ENCODE data around the gene MBOAT7.

MBOAT7 gene

DNA sequence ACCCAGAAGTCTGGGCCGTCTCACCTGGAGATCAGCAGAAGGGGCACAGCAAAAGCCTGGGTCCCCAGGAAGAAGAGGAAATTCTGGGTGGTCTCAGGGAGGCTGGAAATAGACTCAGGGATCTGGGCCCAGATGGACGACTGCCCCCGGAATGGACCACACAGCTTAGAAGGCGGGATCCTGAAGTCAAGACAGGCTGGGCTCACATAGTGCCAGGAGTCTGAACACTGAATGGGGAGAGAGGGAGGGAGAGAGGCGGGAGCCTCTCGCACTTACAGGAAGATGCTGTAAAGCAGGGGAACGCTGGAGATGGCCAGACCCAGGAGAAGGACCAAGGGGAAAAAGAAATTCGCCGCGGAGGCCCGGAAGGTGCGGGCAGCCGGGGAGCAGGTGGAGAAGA is 28.5 kb downstream of the MBOAT7 start:
- no peak for DNase-seq

DNA sequence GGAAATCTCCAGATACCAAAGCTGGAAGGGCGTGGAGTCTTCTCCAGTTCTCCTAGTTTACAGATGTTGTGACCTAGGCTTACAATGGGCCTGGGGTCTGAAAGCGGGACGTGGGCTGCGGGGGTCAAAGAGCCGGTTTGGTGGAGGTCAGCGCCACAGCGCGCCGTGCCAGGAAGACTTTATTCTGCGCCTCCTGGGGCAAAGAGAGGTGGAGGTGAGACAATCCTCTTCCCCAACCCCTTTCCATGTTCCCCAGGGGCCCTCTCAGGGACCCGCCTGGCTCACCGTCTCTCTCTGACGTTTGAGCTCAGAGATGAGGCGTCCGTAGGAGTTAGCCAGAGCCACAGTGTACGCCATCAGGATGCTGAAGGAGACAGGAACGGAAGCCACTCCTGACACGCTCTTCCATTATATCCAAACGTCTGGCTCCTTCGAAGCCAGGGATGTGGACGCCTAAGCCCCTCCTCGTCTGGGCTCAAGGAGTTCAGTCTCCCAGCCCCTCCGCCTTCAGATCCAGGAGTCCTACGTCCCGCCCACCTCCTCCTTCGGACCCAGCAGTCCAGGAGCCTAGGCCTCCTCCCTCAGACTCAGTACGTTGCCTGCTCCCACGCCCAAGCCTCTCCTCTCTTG is 29.1 kb downstream of the MBOAT7 start:
- DNase-seq, result no peak

DNA sequence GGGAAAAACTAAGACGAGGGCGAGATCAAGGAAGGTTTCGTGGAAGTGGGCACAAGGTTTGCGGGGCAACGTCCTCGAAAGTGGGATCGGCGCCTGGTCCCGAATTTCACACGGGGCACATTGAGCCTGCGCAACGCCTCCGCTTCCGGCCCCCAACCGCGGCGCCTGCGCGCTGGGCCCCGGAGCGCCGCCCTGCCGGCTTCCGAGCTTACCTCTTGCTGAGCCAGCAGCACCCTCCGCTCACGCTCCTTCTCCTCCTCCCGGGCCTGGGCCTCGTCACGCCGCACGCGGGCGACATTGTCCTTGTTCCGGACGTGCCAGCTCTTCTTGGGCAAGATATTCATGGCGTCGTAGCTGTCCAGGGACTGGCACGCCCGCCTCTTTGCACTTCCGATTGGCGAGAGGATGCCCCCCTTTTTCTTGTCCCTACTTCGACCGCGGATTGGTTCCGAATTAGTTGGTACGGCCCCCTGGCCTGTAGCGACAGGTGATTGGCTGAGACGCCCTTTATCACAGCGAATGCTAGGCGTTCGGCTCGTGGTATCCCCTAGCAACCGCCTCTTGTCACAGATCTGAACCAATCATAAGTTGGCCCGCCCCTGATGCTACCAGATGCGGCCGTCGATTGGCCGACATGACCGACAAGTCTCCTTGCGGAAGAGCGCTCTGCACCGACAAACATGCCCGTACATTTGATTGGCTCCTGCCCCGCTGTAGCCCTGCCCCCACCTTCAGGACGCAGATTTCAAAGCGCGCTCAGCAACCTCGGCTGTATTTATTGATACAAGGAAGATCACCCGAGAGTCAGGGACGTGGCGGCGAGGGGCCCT is 29.8 kb downstream of the MBOAT7 start, which contains the start of gene LENG1:
Gene LENG1 (minus strand): TSS at position 370 of the 830 bp plus-strand sequence. CDS start 26 bp downstream, at position 344.
- DNase-seq, result peak; percentile 92

DNA sequence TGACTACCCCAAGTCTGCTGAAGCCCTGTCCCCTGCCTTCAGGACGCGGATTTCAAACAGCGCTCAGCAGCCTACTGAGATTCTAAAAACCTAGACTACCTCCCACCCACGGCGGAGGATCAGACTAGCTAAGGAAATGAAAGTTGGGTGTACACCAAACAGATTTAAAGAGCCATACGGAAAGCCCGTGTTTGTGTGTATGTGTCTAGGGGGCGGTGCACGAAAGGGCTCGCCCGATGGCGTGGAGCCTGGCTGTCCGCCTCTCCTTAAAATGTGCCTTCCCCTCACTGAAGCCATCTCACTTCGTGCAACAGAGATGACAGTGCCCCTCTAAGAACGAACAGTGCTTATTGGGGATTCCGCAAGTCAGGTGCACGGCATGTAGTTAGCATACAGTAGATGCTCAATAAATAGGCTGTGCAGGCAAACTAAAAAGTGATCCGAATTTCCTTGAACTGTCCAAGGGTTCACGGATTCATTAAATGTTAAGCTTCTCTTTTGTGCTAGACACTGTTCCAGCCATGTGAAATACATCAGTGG is 30.5 kb downstream of the MBOAT7 start:
- DNase-seq, result no peak

DNA sequence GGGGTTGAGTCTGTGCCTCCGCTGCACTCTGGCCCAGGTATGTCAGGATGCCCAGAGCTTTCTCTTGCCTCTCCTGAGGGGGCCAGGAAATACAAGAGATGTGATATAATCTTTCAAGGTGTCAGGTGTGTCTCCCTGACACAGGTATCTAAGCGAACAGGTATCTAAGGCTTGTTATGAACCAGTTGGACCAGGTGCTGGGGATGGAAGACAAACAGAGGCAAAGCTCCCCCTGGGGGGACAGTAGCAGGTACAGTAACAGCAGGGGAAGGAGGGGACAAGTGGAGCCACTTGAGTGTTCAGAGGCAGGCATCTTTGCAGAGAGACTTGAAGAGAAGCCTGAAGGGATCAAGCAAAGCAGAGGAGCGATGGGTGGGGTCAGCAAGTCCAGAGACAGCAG is 32.4 kb downstream of the MBOAT7 start:
- no peak for DNase-seq

DNA sequence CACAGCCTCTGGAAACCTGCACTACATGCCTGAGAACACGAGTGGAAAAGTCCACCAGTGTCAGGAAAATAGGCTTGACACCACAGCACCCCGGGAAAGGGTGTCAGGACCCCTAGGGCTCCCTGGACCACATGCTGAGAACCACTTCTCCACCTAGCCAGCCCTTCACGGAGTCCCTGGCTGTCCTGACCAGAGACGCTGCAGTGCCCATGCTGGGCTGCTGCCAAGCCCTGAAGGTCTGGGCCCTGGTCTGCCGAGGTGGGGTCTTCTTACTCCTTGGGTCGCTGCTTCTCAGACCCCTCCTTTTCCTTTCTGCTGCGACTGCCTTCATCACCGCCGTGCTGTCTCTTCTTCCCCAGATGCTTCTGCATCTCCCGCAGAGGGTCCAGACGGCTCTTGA is 32.9 kb downstream of the MBOAT7 start:
- no peak for DNase-seq

DNA sequence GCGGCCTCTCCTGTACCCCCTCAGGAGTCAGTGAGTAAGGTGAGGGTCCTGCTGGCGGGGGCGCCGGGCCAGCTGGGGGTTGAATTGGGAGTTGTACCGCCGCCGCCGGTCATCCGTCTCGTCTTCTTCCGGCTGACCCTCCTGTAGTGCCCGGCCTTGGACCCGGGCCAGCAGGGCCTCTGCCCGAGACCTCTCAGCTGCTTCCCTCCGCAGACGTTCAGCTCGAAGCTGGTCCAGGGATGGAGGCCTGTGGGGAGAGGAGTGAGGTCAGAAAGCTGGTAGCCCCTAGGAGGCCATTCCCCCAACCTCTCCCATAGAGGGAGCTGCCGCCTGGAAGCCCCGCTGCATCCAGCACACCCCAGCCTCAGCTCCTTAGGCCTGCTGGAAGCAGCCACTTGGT is 33.7 kb downstream of the MBOAT7 start:
- DNase-seq, result no peak

DNA sequence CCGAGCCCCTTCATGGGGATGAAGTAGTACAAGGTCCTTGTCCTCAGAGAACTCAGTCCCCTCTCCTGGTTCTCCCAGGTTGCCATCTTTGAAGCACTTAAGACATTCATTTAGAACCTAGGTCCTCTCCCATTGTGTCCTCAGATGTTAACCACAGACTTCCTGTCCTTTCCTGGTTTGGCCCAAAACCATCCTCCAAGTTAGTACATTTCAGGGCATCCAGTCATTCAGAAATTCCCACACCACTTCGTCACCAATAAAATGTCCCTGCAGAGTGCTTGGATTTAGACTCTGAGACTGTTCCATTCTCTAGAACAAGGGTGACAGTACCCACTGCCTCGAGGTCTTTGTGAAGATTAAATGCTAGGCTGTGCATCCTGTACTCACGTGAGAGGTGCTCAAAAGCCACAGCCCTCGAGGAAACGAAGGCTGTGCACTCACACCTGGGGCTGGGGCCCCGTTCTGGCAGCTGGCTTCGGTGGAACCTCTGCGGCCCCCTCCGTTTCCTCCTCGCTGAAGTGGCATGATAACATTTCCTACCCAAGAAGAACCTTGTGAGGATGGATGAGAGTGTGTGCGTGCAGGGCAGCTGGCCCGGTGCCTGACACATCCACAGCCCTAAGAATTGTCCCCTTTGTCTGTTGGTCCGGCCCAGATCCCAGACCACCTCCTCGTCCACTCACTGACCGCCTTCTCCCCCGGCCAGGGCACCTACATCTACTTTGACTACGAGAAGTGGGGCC is 34.6 kb downstream of the MBOAT7 start:
- DNase-seq, result no peak

DNA sequence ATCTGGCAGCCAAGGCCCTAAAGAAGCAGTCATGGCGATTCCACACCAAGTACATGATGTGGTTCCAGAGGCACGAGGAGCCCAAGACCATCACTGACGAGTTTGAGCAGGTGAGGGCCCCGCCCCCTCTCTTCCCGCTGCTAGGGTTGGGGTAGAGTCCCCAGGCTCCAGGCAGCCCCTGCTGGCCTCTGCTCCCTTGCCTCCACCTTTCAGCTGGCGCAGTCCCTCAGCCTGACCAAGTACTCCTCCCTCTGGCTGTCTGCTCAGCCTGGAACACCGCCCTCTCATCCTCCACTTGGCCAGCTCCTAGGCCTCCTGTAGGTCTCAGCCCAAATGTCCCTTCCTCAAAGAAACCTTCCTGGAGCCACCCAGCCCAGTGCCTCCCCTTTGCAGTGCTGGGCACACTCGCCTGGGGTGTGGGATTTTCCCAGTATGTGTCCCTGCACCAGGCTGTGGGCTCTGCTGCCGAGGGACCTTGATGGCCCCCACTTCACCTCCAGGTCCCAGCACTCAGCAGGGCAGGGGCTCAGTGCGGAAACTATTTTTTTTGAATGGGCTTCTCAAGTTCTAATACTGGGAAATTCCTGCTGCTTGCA is 35.6 kb downstream of the MBOAT7 start:
- DNase-seq, result no peak

DNA sequence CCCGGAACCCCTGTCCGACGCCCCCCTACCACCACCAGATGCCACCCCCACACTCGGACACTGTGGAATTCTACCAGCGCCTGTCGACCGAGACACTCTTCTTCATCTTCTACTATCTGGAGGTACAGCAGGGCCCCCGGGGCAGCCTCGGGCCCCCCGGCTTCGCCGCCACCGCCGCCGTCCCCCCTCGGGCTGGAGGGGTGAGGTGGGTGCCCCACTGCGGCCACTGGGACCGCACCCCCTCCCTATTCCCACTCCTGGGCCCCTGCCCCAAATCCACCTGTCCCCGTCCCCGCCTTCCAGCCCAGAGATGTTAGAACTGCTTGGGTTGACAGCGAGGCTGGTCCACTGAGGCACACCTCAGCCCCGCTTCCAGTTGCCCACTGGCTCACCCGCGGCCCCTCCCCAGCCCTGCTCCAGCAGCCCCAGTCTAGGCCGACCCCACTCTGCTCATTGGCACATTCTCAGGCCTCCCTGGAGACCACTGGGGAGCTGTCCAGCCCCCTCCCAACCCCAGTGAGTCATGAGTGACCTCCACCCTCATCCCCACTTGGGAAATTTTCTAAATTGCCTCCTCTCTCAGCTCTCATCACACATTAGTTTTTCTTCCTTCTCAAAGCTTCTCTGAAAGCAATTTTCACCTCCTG is 36.4 kb downstream of the MBOAT7 start:
- no peak for DNase-seq

DNA sequence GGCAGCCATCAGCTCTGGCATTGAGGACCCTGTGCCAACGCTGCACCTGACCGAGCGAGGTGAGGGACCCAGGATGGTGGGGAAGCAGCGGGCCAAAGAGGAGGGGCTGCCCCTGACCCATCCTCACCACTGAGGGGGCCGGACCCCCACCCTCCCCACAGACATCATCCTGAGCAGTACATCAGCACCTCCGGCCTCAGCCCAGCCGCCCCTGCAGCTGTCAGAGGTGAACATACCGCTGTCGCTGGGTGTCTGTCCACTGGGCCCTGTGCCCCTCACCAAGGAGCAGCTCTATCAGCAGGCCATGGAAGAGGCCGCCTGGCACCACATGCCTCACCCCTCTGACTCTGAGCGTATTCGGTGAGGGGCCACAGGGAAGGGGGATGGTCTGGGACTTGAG is 37.1 kb downstream of the MBOAT7 start:
- DNase-seq, result no peak

DNA sequence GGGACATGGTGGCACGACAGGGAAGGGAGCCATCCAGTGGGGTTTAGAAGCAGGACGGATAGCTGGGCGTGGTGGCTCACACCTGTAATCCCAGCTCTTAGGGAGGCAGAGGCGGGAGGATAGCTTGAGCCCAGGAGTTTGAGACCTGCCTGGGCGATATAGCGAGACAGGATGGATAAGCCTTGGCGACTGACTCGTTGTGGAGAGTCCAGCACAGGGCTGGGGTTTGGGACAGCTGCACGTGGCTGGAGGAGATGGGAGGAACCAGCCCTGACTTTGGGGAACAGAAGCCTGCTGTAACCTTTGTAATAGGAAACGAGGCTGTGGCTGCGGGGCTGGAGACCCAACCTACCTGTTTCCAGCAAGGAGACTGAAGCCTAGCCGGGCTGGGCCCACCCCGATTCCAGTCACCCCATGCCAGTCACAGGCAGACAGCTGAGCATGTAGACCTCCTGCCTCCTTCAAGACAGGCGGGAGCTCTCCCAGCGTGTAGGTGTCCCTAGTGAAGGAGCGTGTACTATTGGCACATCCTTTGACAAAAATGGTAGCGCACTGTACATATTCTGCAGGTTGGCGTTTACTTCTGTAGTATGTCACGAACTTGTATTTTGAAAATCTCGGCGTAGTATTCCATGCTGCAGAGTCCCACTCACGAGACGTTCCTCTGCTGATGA is 37.9 kb downstream of the MBOAT7 start:
- no peak for DNase-seq

DNA sequence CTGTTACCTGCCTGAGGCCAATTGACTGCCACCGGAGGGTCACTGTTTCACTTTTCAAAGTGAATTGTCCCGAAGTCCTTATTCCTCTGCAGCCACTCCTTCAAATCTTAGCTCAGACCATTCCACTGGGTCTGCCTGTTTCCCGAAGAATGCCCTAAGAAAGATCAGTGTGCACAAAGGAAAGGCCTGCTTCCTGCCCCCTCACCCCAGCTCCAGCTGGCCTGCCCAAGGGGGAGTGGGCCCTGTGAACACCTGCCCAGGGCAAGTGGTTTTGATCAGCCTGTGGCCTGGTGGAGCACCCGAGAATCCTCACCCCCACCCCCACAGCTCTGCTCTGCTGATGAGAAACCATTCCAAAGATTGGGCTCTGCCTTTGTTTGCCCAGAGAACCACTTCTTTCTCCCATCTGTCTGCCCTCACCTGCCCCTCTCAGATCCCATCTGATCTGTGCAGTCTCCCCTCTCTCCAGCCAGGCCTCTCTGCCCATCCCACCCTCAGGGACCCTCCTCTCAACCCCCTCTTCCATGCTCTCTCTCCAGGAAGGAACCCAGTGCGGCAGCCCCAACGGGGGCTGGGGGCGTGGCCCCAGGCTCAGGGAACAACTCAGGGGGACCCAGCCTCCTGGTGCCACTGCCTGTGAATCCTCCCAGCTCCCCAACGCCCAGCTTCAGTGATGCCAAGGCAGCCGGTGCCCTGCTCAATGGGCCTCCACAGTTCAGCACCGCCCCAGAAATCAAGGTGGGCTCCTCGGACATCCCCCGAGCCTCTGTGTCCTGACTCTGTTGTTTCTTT is 40.2 kb downstream of the MBOAT7 start:
- DNase-seq, result no peak

DNA sequence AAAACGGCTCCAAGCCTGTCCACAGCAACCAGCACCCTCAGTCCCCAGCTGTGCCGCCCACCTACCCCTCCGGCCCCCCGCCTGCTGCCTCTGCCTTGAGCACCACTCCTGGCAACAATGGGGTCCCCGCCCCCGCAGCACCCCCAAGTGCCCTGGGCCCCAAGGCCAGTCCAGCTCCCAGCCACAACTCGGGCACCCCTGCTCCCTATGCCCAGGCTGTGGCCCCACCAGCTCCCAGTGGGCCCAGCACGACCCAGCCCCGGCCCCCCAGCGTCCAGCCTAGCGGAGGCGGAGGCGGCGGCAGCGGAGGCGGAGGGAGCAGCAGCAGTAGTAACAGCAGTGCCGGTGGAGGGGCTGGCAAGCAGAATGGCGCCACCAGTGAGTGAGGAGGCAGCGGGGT is 41.2 kb downstream of the MBOAT7 start:
- DNase-seq, result no peak

DNA sequence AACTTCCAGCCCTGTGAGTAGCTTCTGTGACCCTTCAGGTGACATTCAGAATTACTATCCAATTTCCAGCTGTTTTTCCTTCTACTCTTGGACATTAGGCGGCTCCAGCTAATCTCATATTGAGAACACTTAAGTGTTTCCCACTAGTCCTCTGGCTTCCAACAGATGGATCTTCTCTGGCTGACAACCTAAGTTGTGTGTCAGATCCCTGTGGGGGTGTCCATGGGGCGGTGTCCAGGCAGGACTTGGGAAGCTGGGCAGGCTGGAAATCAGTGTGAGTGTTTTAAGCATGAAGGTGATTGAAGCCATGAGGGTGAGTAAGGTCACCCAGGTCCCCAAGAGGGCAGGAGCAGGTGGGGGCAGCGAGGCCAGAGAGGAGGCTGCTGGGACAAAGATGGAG is 41.7 kb downstream of the MBOAT7 start:
- DNase-seq, result no peak

DNA sequence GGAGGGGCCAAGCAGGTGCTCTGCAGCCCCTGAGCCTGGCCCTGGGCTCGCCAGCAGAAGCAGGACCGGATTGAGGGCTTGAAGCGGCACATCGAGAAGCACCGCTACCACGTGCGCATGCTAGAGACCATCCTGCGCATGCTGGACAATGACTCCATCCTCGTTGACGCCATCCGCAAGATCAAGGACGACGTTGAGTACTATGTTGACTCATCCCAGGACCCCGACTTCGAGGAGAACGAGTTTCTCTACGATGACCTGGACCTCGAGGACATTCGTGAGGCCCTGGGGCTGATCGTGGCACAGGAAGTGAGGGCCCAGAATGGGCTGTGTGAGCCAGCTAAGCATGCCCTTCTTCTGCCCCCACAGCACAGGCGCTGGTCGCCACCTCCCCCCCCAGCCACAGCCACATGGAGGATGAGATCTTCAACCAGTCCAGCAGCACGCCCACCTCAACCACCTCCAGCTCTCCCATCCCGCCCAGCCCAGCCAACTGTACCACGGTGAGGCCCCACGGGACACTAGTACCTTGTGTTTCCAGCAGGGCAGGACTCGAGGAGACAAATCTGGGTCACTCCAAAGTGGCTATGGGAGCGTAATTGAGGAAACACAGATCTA is 43.7 kb downstream of the MBOAT7 start:
- no peak for DNase-seq

DNA sequence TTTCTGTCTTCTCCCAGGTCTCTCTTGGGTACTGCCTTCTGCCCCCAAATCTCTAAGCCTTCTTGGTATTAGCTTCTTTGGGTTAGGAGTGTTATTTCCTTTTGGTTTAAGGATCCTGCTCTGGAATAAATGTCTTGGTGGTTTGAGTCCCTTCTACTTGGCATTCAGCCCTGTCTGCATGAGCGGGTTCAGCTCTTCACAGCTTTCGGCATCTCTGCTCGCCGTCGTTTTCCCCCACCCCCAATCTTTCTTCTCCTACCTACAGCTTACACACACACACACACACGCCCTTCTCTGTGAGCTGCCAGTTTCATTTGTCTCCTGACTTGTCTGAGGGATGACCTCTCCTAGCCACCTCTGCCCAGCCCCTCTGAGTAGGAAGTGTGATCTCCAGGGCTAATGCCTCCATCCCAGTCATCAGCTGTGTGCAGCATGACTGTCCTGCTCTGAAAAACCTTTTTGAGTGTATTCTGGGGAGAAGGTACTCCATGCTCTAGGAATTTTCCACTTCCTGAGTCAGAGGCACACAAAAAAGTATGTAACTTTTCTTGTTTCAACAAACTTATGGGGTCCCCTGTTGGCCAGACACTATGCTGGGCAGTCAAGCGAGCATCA is 47.1 kb downstream of the MBOAT7 start:
- no peak for DNase-seq

DNA sequence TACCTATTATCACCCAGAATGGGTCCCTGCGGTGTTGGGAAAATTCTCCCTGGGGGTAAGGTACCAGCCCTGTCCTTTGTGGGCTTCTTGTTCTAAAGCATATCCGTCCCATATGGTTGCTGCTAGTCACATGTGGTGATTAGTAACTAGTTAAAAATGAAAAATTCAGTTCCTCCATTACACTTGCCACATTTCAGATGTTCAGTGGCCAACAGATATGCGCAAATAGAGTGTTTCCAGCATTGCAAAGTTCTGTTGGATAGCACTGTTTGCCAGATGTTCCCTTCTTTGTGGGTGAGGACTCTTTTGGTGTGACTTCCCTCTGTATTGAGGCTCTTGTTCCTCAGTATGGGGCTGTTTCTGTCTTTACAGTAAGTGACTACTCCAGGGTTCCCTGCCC is 48.0 kb downstream of the MBOAT7 start:
- no peak for DNase-seq

DNA sequence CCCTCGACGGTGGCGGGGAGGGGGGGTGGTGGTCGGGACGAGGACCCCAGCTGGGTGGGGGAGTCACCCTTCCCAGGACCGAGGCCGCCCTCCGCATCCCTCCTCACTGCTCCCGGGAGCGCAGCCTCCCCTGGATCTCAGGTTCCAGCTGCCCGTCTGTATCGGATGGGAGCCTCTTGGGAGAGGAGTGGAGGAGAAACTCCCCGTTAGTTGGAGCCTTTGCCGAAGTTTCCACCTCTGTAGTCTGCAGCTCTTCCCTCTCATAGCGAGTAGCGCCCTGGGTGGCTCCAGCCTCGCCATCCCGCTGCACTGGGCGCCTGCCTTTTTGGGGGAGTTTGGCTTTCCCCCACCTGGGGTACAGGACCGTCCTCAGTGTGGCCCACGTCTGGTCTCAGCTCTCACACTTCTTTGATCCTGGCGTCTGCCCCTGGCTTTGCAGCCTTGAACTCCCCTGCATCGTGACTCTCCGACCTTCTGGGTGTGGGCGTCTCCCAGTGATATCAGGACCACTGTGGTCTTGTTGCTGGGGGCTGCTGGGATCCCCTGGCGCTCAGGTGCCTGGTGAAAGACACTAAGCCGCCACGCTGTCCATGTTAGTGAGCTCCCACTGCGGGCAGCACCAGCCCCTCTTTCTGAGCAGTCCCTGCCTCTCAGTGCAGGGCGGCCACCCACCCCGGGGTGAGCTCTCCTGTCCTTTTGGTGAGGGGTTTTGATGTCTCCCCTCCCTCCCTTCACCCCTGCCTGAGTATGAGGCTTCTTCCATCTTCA is 50.7 kb downstream of the MBOAT7 start:
- DNase-seq, result no peak
